ENCODE measurements around the gene TTBK2.
"Not testable (repeated sequence)": the region's sequence is repeated elsewhere in the genome, so short reads cannot be mapped to it uniquely, and the experiment has no call there.

The TTBK2 gene

DNA sequence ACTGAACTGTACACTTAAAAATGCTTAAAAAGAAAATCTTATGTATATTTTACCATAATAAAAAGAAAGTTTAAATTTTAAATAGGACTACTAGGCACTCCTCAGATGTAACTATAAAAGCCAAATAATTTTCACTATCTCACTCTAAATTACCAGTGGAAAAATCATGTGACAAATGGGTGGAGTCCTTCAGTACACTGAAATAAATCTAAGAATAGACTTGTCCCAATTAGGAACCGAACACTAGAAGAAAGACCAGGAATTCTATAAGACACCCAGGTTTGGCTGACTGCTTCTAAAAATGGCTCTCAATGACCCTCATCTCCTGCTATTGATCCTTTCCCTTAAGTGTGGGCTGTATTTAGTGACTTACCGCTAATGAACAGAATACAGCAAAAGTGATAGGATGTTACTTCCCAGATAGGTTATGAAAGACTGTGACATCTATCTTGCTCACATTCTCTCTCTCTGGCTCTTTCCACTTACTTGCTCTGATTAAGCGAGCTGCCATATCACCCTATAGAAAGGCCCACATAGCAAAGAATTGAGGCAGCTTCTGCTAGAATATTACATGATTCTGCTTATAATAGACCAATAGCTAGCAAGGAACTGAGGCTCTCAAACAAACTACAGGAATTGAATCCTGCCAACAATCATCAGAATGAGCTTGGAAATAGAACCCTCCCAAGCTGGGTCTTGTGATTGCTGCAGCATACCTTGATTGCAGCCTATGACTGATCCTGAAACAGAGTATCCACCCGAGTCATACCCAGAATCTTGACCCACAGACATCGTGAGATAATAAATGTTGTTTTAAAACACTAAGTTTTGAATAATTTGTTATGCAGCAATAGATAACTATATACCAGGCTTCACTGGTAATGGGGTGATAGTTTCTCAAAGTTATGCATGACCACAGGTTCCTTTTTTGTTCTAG is 16.9 kb downstream of the TTBK2 start:
- DNase-seq: no peak

DNA sequence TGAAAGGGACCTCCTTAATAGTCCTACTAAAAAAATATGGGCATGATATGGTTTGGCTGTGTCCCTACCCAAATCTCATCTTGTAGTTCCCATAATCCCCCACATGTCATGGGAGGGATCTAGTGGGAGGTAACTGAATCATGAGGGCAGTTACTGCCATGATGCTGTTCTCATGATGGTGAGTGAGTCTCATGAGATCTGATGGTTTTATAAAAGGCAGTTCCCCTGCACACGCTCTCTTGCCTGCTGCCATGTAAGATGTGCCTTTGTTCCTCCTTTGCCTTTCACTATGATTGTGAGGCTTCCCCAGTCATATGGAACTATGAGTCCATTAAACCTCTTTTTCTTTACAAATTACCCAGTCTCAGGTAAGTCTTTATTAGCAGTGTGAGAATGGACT is 26.7 kb downstream of the TTBK2 start:
- not testable (repeated sequence) for DNase-seq

DNA sequence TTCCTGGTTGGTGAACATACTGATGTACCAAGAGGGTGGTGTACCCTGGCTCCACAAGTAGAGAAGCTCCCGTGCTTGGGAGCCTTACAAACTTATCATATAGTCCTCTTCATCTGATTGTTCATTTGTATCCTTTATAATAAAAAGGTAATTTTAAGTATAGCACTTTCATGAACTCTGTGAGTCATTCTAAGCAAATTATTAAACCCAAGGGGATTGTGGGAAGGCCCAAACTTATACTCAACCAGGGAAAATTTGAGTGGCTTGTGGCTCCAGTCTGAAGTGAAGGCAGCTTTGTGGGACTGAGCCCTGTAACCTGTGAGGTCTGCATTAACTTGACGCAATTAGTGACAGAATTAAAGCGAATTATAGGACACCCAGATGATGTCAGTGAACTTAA is 29.0 kb downstream of the TTBK2 start:
- DNase-seq: no peak

DNA sequence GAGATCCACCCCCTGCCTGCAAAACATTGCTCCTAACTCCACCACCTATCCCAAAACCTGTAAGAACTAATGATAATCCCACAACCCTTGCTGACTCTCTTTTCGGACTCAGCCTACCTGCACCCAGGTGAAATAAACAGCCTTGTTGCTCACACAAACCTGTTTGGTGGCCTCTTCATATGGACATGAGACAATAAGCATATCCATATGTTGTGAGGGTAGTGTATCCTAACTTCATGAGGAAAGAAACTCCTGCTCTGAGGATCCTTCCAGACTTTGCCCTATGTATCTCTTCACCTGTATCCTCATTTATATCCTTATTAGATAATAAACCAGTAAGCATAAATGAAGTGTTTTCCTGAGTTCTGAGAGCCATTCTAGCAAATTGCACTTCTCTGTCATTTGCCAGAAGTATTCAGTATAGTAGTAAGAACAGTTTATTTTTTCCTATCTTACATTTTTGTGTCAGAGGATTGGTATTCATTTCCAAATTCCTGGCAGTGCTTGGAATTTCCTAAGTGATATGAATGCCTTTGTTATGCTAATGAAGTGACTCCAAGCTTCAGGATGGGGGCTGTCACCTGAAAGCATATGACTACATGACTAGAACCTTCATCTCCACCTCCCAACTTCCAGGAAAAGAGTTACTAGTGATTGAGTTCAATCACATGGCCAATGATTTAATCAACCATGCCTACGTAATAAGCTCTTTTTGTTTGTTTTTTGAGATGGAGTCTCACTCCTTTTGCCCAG is 30.2 kb downstream of the TTBK2 start:
- no peak for DNase-seq

DNA sequence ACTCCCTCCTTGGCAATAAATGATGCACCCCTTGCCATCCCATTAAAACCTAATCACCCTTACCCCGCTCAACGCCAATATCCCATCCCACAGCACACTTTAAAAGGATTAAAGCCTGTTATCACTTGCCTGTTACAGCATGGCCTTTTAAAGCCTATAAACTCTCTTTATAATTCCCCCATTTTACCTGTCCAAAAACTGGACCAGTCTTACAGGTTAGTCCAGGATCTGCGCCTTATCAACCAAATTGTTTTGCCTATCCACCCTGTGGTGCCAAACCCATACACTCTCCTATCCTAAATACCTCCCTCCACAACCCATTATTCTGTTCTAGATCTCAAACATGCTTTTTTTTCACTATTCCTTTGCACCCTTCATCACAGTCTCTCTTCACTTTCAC is 33.2 kb downstream of the TTBK2 start:
- DNase-seq: not testable (repeated sequence)

DNA sequence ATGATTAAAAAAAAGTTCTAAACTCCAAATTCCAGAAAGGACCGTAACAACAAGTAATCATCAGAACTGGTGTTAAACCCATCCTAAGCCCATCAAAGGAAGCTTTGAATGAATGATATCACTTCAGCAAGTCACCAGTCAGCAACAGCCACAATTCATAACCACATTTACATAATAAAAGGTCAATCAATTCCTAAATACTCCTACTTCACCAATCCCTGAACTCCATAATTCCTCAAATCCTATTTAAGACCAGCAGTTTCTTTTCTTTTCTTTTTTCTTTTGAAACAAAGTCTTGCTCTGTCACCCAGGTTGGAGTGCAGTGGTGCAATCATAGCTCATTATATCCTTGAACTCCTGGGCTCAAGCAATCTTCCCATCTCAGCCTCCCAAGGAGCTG is 40.5 kb downstream of the TTBK2 start:
- DNase-seq: no peak

DNA sequence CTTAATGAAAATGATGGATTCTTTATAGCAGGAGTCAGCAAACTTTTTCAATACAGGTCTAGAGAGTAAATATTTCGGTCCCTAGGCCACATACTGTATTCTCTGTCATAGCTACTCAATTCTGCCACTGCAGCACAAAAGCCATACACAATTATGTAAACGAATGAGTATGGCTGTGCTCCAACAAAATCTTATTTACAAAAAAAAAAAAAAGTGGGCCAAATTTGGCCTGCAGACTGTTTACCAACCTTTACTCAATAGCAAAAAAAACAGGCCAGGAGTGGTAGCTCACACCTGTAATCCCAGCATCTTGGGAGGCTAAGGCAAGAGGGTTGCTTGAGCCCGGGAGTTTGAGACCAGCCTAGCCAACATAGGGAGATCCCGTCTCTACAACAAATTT is 41.1 kb downstream of the TTBK2 start:
- no peak for DNase-seq

DNA sequence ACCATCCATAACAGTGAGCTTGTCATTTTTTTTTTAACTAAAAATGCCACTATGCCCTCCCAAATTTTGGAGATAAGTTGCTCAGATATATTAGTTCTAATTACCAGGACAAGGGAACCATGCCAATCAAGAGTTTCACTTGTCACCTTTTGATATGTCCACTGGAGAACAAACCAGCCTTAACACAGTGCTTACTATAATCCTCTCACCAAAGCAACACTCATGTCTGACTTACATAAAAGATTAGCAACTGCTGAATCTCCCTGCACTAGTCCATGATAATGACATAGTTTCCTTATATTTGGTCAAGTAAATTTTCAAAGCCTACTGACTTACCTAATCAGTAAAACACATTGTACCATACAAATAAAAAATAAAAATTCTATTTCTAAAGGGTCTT is 44.4 kb downstream of the TTBK2 start:
- DNase-seq: no peak

DNA sequence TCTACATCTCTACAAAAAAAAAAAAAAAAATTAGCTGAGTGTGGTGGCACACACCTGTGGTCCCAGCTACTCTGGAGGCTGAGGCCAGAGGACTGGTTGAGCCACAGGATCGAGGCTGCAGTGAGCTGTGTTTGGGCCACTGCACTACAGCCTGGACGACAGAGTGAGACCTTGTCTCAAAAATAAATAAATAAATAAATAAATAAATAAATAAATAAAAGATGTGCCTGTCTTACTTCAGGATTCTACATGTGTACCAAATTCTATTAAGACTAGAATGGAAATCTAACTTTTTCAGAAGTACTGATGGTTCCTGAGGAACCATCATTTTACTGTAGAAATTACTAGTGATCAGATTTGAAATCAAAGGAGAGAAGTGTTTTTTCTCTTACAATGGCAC is 51.9 kb downstream of the TTBK2 start:
- no peak for DNase-seq

DNA sequence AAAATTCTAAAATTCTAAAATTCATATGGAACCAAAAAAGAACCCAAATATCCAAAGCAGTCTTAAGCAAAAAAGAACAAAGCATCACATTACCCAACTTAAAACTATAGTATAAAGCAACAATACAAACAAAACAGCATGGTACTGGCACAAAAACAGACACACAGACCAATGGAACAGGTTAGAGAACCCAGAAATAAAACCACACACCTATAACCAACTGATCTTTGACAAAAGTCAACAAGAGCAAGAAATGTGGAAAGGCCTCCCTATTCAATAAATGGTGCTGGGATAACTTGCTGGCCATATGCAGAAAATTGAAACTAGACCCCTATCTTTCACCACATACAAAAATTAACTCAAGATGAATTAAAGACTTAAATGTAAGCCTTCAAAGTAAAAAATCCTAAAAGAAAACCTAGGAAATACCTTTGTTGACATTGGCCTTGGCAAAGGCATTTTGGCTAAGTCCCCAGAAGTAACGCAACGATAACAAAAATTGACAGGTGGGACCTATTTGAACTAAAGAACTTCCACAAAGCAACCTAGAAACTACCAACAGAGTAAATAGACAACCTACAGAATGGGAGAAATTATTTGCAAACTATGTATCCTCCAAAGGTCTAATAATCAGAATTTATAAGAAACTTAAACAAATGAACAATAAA is 56.9 kb downstream of the TTBK2 start:
- no peak for DNase-seq

DNA sequence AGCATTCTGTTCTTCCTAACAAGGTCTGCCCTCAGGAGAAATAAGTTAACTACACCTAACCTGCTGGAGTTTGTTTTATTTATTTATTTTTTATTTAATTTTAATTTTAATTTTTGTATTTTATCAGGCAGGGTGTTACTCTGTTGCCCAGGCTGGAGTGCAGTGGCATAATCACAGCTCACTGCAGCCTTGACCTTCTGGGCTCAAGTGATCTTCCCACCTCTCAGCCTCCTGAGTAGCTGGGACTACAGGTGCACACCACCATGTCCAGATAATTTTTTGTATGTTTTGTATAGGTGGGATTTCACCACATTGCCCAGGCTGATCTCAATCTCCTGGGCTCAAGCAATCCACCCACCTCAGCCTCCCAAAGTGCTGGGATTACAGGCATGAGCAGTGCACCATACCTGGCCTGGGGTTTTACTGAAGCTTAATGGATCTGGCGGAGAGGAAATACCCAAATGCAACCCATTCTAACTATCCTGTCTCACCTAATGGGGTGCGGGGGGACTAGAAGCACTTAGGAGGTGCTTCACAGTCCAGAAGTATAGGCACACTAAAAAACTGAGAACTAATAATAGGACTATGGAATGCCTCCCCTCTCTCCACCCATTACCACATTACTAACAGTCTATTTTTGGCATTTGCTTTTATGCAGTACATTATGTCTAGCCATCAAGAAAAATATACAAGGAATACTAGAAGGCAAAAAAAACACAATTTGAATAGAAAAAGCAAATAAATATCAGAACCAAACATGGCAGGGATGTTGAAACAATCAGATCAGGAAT is 61.4 kb downstream of the TTBK2 start:
- DNase-seq: no peak

DNA sequence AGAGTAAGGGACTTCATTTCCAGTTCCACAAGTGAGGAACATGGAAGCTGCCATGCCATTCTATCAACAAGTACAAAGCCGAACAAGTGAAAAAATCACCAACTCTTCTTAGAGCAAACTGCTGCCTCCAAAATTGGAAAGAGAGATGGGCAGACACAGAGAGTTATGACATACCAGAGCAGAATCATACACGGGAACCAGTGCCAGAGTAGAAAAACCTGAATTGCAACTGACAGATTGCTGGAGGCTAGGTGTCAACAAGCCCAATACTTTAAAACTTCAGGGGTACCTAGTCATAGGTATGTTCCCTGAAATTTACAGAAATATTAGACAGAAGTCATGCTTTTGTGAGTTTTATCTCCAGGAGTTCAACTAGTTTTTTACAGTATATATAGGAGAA is 62.0 kb downstream of the TTBK2 start:
- DNase-seq: no peak

DNA sequence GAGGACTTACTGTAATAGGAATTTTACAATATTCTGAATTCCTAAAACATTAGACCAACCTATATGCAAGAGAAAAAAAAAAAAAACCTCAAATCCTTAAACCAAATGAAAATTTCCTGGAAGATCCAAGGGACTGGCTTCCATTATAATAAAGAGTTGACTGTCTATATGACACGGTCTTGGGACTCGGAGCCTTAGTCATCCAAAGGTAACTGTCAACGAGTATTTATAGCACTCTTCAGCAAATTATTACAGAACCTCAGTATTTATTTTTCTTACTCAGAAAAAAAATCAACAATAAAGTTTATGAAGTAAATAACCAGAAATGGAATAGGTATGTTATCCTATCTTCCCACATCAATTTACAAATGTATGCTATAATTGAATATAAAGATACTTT is 66.0 kb downstream of the TTBK2 start:
- DNase-seq: no peak

DNA sequence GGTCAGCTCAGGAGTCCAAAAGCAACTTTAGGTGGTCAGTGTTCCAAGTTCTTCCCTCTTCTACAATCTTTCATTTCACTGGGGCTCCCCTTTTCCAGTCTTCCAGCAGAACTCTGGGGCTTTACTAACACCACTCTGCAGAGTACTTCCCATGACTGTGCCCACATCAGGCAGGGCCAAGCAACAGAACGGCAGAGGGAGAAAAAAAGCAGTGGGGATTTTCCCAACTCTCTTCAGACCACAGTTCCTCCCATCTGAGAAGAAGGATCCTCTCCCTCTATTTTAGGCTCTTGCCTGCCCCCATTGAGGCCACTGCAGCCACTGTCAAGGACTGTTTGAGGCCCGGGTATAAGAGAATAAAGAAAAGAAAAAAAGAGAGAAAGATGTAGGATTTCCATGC is 70.7 kb downstream of the TTBK2 start:
- no peak for DNase-seq

DNA sequence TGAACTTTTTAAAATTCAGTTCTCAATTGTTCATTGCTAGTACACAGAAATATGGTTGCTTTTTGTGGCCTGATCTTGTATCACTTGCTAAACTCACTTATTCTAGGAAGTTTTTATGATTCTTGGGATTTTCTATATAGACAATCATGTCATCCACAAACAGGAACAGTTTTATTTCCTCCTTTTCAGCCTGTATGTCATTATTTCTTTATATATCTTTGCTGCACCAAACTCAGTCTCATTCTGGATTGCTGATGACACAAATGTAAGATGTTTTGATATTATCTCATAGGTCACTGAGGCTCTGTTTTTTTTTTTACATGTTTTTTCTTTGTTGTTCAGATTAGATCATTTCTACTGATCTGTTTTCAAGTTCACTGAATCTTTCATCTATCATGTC is 71.7 kb downstream of the TTBK2 start:
- DNase-seq: no peak

DNA sequence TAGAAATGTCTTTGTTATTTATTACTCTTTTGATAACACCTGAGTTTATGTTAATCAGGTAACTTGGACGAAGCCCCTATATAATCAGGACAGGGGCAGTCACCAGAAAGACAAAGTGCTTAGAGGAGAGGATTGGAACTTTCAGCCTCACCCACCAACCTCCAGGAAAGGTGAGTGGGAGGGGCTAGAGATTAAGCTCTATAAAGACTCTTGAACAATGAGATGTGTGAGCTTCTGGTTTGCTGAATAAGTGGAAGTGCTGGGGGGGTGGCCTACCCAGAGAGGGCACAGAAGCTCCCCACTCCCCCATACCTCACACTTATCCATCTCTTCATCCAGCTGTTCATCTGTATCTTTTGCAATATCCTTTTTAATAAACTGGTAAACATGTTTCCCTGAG is 73.9 kb downstream of the TTBK2 start:
- DNase-seq: no peak

DNA sequence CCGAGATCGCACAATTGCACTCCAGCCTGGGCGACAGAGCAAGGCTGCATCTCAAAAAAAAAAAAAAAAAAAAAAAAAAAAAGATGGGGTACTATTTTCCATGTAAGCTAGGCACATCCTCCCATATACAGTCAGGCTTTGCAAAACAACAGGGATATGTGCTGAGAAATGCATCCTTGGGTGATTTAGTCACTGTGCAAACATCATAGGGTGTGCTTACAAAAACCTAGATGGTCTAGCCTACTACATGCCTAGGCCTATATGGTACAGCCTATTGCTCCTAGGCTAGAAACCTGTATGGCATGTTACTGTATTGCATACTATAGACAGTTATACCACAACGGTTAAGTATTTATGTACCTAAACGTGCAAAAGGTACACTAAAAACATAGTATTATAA is 75.0 kb downstream of the TTBK2 start:
- no peak for DNase-seq

DNA sequence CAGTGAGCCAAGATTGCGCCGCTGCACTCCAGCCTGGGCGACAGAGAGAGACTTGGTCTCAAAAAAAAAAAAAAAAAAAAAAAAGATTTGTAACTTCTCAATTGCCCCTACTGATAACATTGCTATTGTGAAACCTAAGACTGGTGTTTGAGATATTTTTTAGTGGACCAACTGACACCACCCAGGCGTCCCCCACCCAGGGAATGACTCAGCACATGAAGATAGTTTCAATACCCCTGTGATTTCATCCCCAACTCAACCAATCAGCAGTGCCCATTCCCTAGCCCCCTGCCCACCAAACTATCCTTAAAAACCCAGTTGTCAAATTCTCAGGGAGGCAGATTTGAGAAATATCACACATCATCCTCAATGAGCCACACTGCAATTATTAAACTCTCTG is 76.9 kb downstream of the TTBK2 start:
- DNase-seq: no peak

DNA sequence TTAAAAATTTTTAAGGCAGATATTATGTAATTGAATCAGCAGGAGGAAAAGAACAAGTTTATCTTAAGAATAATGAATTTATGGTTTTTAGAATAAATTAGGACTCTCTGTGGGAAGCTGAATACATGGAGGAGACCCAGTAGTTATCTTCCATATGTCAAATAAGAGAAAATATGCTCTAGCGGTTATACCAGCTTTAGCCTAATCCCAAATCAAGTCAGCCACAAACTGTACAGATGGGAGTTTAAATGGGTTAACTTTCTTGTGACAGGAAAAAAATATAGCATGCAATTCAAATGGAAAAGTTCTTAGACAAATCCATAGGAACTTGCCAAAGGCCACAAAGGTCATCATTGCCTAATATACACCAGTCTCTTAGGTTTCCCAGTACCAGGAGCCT is 84.3 kb downstream of the TTBK2 start:
- no peak for DNase-seq

DNA sequence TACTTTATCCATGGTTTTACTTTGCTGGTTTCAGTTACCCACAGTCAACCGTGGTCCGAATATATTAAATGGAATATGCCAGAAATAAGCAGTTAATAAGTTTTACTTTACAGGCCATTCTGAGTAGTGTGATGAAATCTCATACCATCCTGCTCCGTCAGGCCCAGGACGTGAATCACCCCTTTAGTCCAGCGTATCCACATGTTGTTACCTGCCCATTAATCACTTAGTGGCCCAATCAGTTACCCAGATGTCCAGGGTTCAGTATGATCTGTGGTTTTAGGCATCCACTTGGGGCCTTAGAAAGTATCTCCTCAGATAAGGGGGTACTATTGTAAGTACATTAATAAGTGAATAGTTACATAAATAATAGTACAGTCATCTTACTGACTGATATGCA is 88.0 kb downstream of the TTBK2 start:
- no peak for DNase-seq

DNA sequence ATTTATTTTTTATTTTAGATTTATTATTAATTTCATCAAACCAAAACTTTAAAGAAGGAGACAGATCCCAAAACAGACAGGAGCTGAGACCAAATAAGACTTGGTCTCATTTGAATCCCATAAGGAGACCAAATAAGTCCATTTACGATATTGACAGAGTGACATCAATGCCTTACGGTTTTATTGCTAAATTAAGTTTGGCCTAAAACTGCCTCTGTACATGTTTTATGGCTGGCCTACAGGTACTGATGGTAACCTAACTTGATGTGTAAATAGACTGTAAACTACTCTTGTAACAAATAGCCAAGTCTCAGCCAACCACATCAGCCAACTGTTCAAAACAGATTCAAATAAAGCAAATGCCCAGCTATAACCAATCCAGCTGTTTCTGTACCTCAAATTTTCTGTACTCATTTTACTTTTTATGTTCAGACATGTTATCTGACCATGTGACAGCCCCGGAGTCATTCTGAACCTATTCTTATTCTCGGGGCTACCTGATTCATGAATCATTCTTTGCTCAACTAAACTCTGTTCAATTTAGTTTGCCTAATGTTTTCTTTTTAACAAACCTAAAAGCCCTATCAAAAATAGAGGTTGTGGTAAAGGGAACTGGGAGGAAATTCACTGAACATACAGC is 94.2 kb downstream of the TTBK2 start:
- no peak for DNase-seq

DNA sequence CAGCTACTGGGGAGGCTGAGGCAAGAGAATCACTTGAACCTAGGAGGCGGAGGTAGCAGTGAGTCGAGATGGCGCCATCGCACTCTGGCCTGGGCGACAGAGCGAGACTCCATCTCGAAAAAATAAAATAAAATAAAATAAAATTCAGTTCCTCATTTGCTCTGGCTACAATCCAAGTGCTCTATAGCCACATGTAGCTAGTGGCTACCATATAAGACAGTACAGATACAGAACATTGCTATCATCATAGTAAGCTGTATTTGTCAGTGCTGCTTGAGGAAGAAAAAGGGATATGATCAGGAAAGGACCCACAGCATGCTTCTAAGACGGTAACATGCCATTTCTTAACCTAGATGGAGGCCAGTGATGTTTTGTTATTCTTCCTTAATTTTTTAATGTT is 95.0 kb downstream of the TTBK2 start:
- no peak for DNase-seq

Measured in midbrain (tissue), 1 donor.